GM18519 (cell line): ENCODE results near the gene CD5L.

ENCODE experiments used
- ATAC-seq: cut with Tn5 transposase; IDR thresholded peaks from one replicate; pipeline ENCODE4 v1.9.1; 2021; ENCODE audit warnings: mild to moderate bottlenecking, moderate library complexity; ENCODE audit not compliant: unreplicated experiment, low FRiP score

Gene CD5L

GRCh38 chr1:157841708-157842107 lies at the start of gene CD5L:
CD5L (minus strand) TSS chr1:157841808; CDS start chr1:157841701, 107 bp downstream.
- no peak for ATAC-seq

- ATAC-seq, result no peak
These were observed 41.0 kb upstream of the CD5L start for GRCh38 chr1:157882580-157882979.

GRCh38 chr1:157880621-157881020 lies 39.0 kb upstream of the CD5L start:
- no peak for ATAC-seq

GRCh38 chr1:157878059-157878458 lies 36.5 kb upstream of the CD5L start:
- ATAC-seq, result no peak

- no peak for ATAC-seq
These were observed 28.9 kb upstream of the CD5L start for GRCh38 chr1:157870490-157870889.

GRCh38 chr1:157868654-157869053 lies 27.0 kb upstream of the CD5L start:
- no peak for ATAC-seq

GRCh38 chr1:157862114-157863070 lies 20.8 kb upstream of the CD5L start:
- ATAC-seq, result no peak

GRCh38 chr1:157856538-157856937 lies 14.9 kb upstream of the CD5L start:
- no peak for ATAC-seq

GRCh38 chr1:157852476-157852875 lies 10.9 kb upstream of the CD5L start:
- no peak for ATAC-seq

GRCh38 chr1:157849229-157849875 lies 7.7 kb upstream of the CD5L start:
- no peak for ATAC-seq

GRCh38 chr1:157844089-157844830 lies 2.7 kb upstream of the CD5L start:
- ATAC-seq, result no peak

- ATAC-seq, result no peak
These were observed 1.3 kb upstream of the CD5L start for GRCh38 chr1:157842939-157843338.

GRCh38 chr1:157838966-157839365 lies 2.6 kb downstream of the CD5L start:
- ATAC-seq, result no peak

GRCh38 chr1:157834430-157834829 lies 7.2 kb downstream of the CD5L start:
- ATAC-seq, result no peak

- no peak for ATAC-seq
These were observed 8.5 kb downstream of the CD5L start for GRCh38 chr1:157833145-157833544.

- no peak for ATAC-seq
These were observed 9.5 kb downstream of the CD5L start for GRCh38 chr1:157831968-157832626.

GRCh38 chr1:157830887-157831286 lies 10.7 kb downstream of the CD5L start:
- ATAC-seq, result no peak

- no peak for ATAC-seq
These were observed 11.9 kb downstream of the CD5L start for GRCh38 chr1:157829711-157830110.

GRCh38 chr1:157829210-157829609 lies 12.4 kb downstream of the CD5L start:
- no peak for ATAC-seq

- no peak for ATAC-seq
These were observed 21.3 kb downstream of the CD5L start for GRCh38 chr1:157820299-157820698.
